Measurements from ENCODE around the gene HSBP1. TPM values are rescaled to one million over a fixed set of nuclear protein-coding genes. Genes with fewer than 3 reads are reported as not detected.

The HSBP1 gene
- total RNA-seq, 1 experiment from 2014 or later, result 197 TPM

GRCh38 chr16:83863682-83864081 lies 55.9 kb downstream of the HSBP1 start:
- no peaks in the 10 kb centered on the region; the same call in none of the 2 replicates for H3K27me3 Mint-ChIP-seq (ENCODE audit: low read depth)
- ChIA-PET POLR2A (interaction anchor here (1.3 kb wide), 1 partner anchor 42 kb away, joined by 3 read pairs; no protein-coding TSS in a partner anchor), CTCF (interaction anchor here (0.8 kb wide), 1 partner anchor 266 kb away, joined by 3 read pairs; no protein-coding TSS in a partner anchor)
- H3K4me3 Mint-ChIP-seq, result no peak overlapping the region
- 0 out of 2 replicates have a peak, but pooled peaks cover 3% of the 10 kb centered on the region for H3K36me3 Mint-ChIP-seq
- peaks cover 14% of the 10 kb centered on the region for H3K9me3 Mint-ChIP-seq
- no peak for TF ChIP-seq E2F1 (CRISPR knock-in tag; IDR thresholded peaks at IDR 0.05)
- no peak for TF ChIP-seq TEAD1 (CRISPR knock-in tag; IDR thresholded peaks at IDR 0.05)
- TF ChIP-seq NFYB (CRISPR knock-in tag; conservative IDR thresholded peaks at IDR 0.05; ENCODE audit: low read depth), result no peak
- no peak for TF ChIP-seq ZNF512 (CRISPR knock-in tag; IDR thresholded peaks at IDR 0.05; ENCODE audit: borderline replicate concordance)
- no peak for TF ChIP-seq TCF7 (CRISPR knock-in tag; IDR thresholded peaks at IDR 0.05; ENCODE audit: low read depth)
- TF ChIP-seq SP1 (CRISPR knock-in tag; conservative IDR thresholded peaks at IDR 0.05), result no peak
- TF ChIP-seq ZNF121 (CRISPR knock-in tag; IDR thresholded peaks at IDR 0.05), result no peak
- peak; percentile 64 for TF ChIP-seq USF2 (CRISPR knock-in tag; IDR thresholded peaks at IDR 0.05)
- TF ChIP-seq STAT6 (CRISPR knock-in tag; conservative IDR thresholded peaks at IDR 0.05; ENCODE audit: low read depth), result no peak
- peak; percentile 37; the same call in 1 of the 2 replicates for TF ChIP-seq USF1 (CRISPR knock-in tag; IDR thresholded peaks at IDR 0.05)
- TF ChIP-seq PRRX2 (CRISPR knock-in tag; IDR thresholded peaks at IDR 0.05), result no peak
- TF ChIP-seq MYBL2 (CRISPR knock-in tag; IDR thresholded peaks at IDR 0.05), result no peak
- TF ChIP-seq AR (CRISPR knock-in tag; IDR thresholded peaks at IDR 0.05), result no peak
- no peak for TF ChIP-seq KAT7 (CRISPR knock-in tag; IDR thresholded peaks at IDR 0.05; ENCODE audit: borderline replicate concordance)
- TF ChIP-seq RORB (CRISPR knock-in tag; IDR thresholded peaks at IDR 0.05), result no peak
- TF ChIP-seq RELA (CRISPR knock-in tag; IDR thresholded peaks at IDR 0.05; ENCODE audit: borderline replicate concordance), result no peak
- no peak for ATAC-seq
- no peak overlapping the region for H3K27ac Mint-ChIP-seq
- DNase-seq (ENCODE audit: low spot score), result no peak
- H3K4me1 Mint-ChIP-seq, result peaks cover 25% of the 10 kb centered on the region

Other genes with a start within 250 kb of the HSBP1 start
- gene MLYCD, start 91.1 kb downstream of the HSBP1 start, total RNA-seq (2021), result 5.9 to 6.3 TPM (median 6.1 TPM) in 3 replicates
- 0.73 to 1.7 TPM (median 1.1 TPM) in 3 replicates for gene OSGIN1, start 145.3 kb downstream of the HSBP1 start, total RNA-seq (2021)
- gene NECAB2, start 160.3 kb downstream of the HSBP1 start, total RNA-seq (2021), result 2.9 to 4.9 TPM (median 4.4 TPM) in 3 replicates
- gene SLC38A8, start 234.8 kb downstream of the HSBP1 start, total RNA-seq (2021), result not detected in 3 replicates

Measured in WTC11 (cell line).